GM19035 (cell line): ENCODE results near the gene PPP6R3.
"Not testable (repeated sequence)": the region's sequence is repeated elsewhere in the genome, so short reads cannot be mapped to it uniquely, and the experiment has no call there.

Experiments
- ATAC-seq: cut with Tn5 transposase; IDR thresholded peaks from one replicate; pipeline ENCODE4 v1.9.1; 2021; ENCODE audit not compliant: unreplicated experiment

The PPP6R3 gene

GRCh38 chr11:68433541-68433940, 27.0 kb upstream of the PPP6R3 start:
- ATAC-seq: no peak

- not testable (repeated sequence) for ATAC-seq
Observed at GRCh38 chr11:68434159-68434558, 26.4 kb upstream of the PPP6R3 start.

- ATAC-seq: no peak
Observed at GRCh38 chr11:68436162-68436888, 24.2 kb upstream of the PPP6R3 start.

- ATAC-seq: no peak
Observed at GRCh38 chr11:68436985-68437926, 23.3 kb upstream of the PPP6R3 start.

DNA sequence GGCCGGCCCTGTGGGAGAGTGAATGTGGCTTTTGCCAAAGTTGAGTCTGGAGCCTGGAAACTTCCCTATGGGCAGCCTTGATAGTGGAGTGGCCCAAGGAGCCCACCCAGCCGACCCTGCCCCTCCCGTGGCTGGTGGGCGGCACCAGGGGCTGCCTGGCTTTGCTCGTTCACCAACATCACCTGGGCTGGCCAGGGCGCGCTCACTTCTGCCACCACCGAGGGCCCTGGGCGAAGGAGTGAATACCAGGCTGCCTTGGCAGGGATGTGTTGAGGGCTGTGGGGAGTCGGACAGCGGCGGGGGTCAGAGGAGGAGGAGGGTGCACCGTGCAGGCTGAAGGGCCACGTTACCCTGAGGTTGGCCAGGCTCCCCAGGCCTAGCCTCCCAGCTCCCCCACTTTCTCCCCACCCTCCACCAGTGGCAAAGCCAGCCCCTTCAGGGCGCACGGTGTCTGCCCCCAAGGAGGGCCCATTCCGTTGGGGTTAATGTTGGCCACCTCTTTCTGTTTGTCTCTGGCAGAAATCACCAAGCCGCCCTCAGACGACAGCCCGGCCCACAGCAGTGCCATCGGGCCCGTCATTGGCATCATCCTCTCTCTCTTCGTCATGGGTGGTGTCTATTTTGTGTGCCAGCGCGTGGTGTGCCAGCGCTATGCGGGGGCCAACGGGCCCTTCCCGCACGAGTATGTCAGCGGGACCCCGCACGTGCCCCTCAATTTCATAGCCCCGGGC, 22.5 kb upstream of the PPP6R3 start:
- ATAC-seq: no peak

DNA sequence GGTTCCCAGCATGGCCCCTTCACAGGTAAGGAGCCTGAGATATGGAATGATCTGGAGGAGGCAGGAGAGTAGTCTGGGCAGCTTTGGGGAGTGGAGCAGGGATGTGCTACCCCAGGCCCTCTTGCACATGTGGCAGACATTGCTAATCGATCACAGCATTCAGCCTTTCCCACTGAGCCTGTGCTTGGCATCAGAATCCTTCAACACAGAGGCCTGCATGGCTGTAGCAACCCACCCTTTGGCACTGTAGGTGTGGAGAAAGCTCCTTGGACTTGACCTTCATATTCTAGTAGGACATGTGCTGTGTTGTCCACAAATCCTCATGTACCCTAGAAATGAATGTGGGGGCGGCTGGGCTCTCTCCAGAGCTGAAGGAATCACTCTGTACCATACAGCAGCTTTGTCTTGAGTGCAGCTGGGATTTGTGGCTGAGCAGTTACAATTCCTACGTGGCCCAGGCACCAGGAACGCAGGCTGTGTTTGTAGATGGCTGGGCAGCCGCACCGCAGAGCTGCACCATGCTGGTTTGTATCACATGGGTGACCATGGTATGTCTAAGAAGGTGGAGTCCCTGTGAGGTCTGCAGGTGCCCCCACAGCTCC, 21.8 kb upstream of the PPP6R3 start:
- ATAC-seq: no peak

DNA sequence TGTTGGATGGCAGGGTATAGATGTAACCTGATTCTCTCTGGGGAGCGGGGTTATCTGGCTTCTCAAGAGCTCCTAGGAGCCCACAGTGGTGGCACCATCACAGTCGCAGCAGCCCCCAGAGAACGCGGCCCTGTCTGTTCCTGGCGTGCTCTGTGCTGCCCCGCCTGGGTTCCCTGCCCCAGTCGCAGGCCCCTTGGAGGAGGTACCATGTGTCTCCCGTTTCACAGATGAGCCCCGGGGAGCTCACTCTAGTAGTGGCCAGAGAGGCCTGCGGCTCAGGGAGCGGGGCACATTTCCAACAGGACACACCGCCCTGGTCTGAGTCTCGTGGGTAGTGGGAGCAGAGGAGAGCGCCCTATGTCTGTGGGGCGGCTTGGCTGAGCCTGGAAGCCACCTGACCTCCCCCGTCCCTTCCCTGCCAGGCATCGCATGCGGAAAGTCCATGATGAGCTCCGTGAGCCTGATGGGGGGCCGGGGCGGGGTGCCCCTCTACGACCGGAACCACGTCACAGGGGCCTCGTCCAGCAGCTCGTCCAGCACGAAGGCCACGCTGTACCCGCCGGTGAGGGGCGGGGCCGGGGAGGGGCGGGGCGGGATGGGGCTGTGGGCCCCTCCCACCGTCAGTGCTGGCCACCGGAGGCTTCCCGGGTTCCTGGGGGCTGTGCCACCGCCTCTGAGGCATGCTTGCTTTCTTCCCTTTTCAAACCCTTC, 21.0 kb upstream of the PPP6R3 start:
- no peak for ATAC-seq

DNA sequence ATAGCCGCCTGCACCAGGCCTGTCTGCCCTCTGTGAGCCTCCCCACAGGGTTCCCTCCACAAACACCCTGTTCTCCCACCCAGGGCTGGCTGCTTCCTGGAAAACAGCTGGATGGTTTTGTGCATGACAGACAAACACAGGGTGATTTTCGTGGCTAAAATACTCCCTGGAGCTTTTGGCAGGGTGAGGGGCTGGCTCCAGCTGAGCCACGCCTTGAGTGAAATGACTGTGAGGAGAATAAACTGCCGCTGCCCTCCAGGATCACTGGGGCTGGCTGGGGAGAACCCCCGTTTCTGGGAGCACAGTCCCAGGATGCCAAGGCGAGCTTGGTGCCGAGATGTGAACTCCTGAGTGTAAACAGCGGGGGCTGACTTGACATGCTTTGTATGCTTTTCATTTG, 20.3 kb upstream of the PPP6R3 start:
- no peak for ATAC-seq

DNA sequence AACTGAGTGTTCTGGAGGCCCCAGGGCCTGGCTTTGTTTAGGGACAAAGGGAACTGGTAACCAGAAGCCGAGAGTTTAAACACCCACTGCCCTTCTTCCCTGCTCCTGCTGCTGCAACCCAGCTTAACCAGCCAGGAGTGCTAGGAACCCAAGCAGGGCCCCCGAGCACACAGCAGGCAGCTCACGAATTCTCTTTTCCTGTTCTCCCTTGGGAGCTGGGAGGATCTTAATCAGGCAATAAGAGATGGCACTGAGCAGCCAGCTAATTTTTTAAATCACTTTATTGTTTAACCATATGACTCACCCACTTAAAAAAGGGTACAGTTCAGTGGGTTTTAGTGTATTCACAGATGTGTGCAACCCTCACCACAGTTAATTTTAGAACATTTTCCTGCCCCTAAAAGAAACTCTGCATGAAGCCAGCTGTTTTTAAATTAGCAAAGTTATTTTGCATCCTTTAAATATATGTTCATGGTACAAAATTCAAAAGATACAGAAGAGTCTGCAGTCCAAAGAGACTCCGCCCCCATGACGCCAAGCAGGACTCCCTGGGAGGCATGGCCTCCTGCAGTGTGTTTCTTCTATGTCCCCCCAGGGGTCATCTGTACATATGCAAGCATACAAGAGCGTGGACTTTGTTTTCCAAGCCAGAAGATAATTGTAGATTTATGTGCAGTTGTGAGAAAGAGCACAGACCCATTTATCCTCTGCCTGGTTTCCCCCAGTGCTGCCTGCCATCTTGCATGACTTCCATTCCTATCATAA, 18.9 kb upstream of the PPP6R3 start:
- ATAC-seq: no peak

GRCh38 chr11:68442433-68442832, 18.1 kb upstream of the PPP6R3 start:
- ATAC-seq: no peak

- no peak for ATAC-seq
Observed at GRCh38 chr11:68444566-68444965, 16.0 kb upstream of the PPP6R3 start.

DNA sequence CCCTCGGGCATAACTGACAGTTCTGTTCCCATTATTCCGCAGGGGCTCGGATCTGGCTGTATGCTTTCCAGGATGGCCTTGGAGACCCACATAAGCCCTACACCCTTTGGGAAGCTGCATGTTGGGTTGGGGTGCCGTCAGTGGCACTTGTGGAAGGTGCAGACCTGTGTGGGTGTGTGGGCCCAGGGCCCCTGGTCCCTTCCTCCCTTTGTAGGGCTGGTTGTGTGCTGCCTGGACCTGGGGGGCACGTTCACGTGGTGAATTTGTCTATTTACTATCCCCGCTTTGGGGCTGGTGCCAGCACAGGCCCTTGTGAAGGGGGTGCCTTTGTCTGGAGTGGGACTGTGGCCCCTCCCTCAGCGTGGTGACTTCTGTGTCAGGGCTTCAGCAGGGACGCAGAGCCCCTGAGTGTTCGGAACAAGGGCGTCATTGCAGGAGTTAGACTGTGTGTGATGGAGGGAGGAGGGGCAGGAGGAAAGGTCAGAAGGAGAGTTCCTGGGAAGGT, 15.0 kb upstream of the PPP6R3 start:
- ATAC-seq: no peak

DNA sequence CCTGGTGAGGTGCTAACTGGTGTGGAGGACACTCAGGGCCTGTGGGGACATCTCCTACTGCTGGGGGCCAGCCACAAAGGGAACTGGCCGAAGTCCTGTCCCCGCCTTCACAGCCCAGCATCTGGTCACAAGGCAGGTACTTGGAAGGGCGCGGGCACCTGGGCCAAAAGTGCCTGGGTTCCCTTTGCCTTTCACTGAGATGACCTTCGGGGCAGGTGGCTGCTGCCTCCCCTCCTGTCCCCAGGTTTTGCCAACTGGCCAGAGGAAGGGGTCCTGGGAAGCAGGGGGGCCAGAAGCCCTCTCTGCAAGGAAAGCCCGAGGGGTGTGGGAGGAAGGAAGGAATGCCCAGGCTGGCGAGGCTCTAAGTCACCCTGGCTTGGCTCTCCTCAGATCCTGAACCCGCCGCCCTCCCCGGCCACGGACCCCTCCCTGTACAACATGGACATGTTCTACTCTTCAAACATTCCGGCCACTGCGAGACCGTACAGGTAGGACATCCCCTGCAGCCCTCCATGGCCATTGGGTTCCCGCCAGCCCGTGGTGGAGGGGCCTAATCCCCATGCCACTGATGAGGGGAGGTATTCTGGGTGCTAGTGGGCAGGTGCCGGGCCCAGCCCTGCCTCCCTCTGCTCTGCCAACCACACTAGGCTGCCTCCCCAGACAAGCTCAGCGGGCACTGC, 14.4 kb upstream of the PPP6R3 start:
- no peak for ATAC-seq

DNA sequence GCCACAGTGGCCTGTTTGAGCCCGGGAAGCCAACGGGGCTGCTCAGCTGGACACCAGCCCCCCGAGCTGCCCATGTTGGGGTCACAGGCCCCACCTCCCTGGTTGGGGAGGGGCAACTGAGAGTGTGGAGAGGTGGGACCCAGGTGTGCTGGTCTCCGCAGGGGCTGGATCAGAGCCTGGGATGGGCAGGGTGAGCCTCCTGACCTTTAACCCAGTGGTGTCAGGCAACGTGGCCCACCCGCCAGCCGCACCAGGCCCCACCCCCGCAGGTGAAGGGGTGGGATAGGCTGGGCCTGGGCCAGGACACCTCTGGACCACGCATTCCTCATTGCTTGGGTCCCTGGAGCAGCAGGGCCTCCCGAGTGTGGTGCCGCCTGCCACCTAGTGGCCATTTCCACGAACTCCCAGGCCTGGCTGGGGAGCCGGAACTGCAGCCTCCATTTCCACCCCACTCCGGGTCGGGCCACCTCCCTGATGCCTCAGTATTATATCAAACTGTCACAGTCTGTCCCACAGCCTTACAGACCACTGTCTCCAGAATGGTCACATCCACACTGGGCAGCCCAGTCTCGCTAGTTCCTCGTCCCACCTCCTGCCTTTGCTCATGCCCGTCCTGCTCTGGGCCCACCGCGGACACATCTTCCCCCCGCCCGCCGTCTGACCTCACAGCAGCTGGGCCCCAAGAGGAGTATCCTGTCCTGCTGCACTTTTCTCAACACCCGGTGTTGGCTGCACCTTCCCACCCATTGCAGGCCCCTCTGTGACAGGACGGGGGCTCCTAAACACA, 13.3 kb upstream of the PPP6R3 start:
- no peak for ATAC-seq

DNA sequence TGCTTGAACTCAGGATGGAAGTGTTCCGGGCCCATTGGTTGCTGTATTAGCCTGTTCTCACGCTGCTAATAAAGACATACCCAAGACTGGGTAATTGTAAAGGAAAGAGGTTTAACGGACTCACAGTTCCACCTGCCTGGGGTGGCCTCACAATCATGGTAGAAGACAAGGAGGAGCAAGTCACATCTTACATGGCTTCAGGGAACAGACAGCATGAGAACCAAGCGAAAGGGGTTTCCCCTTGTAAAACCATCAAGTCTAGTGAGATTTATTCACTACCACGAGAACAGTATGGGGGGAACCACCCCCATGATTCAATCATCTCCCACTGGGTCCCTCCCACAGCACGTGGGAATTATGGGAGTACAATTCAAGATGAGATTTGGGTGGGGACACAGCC, 12.6 kb upstream of the PPP6R3 start:
- ATAC-seq: not testable (repeated sequence)

DNA sequence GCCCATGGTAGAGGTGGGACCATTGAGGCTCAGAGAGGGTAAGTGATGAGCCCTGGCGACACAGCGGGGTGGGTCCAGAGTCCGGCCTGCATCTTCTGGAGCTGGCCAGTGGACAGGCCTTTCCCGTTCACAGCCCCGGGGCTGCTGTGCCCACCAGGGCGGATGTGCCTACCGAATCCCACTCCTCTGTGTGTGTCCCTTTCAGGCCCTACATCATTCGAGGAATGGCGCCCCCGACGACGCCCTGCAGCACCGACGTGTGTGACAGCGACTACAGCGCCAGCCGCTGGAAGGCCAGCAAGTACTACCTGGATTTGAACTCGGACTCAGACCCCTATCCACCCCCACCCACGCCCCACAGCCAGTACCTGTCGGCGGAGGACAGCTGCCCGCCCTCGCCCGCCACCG, 11.9 kb upstream of the PPP6R3 start:
- no peak for ATAC-seq

DNA sequence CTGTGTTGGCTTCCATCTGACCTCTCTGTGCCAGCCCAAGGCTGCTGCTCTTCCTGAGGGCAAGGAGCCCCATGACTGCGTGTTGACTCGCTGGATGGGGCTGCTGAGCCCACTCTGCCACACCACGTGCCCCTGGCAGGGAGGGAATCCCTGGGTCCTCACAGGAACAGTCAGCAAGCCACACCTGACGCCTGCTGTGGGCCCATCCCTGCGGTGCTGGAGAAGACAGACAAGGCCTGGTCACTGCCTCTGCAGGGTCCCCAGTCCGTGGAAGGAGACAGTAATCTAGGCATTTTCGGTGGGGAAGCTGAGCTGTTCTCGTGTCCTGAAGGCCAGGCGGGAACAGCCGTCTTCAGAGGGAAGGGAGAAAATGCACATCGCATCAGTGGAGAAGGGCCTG, 10.6 kb upstream of the PPP6R3 start:
- ATAC-seq: no peak

- no peak for ATAC-seq
Observed at GRCh38 chr11:68450711-68451110, 9.8 kb upstream of the PPP6R3 start.
